ENCODE results near the gene FCER2.

The FCER2 gene

GRCh38 chr19:7739801-7740681 lies 38.1 kb upstream of the FCER2 start:
- DNase-seq (ENCODE audit: insufficient read length, low spot score) = no peak
- no peak for TF ChIP-seq POLR2A (IDR thresholded peaks at IDR 0.05; ENCODE audit: low read depth, low read length)

DNA sequence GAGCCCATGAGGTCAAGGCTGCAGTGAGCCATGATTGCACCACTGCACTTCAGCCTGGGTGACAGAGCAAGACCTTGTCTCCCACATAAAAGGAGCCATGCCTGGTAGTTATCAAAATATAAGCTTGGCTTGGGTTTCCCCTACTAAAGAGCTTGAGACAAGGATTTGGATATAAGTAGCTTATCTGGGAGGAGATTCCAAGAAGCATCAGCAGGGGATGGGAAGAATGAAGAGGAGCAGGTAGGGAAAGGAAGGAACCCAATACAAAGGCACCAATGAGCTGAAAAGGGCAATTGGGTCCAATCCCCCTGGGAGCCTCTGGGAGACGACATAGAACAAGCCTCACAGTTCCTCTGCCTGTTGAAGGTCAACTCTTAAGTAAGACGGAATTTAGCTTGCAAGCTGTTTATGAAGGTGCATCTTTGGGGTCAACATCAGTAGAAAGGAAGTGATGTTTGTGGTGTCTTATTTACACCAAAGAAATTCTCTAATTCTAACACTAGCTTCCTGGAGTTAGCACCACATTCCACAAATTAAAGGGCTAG lies 37.4 kb upstream of the FCER2 start:
- no peak for TF ChIP-seq POLR2A (IDR thresholded peaks at IDR 0.05; ENCODE audit: low read depth, low read length)
- DNase-seq (ENCODE audit: insufficient read length, low spot score) (no peak), FAIRE-seq (no peak)

More at GRCh38 chr19:7739801-7740681, 38.1 kb upstream of the FCER2 start:
- FAIRE-seq = no peak

GRCh38 chr19:7738023-7738422 lies 36.1 kb upstream of the FCER2 start:
- no peak for TF ChIP-seq POLR2A (IDR thresholded peaks at IDR 0.05; ENCODE audit: low read depth, low read length)
- FAIRE-seq = no peak
- no peak for DNase-seq (ENCODE audit: insufficient read length, low spot score)

GRCh38 chr19:7737215-7737614 lies 35.3 kb upstream of the FCER2 start:
- TF ChIP-seq POLR2A (IDR thresholded peaks at IDR 0.05; ENCODE audit: low read depth, low read length) = no peak
- DNase-seq (ENCODE audit: insufficient read length, low spot score) = no peak
- FAIRE-seq = no peak

DNA sequence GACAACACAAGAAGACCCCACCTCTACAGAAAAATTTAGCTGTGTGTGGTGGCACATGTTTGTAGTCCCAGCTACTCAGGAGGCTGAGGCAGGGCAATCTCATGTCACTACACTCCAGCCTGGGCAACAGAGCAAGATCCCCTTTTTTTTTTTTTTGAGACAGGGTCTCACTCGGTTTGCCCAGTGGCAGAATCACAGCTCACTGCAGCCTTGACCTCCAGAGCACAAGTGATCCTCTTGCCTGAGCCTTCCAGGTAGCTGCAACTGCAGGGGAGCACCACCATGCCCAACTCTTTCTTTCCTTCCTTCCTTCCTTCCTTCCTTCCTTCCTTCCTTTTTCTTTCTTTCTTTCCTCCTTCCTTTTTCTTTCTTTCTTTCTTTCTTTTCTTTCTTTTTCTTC lies 34.2 kb upstream of the FCER2 start:
- FAIRE-seq = no peak
- no peak for DNase-seq (ENCODE audit: insufficient read length, low spot score)
- TF ChIP-seq POLR2A (IDR thresholded peaks at IDR 0.05; ENCODE audit: low read depth, low read length) = no peak

- no peak for TF ChIP-seq POLR2A (IDR thresholded peaks at IDR 0.05; ENCODE audit: low read depth, low read length)
- no peak for DNase-seq (ENCODE audit: insufficient read length, low spot score)
- FAIRE-seq = no peak
Observed at GRCh38 chr19:7734220-7735203, 32.6 kb upstream of the FCER2 start.

DNA sequence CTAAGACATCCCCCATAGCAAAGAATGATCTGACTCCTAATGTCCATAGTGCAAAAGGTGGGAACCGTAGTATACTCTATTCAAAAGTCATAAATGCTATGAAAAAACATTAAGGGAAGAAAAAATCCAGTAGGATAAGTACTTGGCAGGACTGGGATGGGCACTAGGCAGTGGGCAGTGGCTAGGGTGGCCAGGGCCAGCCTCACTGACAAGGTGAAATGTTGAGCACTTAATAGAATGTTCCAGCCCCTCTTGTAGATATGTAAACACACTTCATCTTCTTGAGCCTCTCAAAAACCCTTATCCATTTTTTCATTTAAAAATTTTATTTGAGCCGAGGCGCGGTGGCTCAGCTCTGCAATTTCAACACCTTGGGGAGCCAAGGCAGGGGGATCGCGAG lies 31.4 kb upstream of the FCER2 start:
- FAIRE-seq (no peak), DNase-seq (ENCODE audit: insufficient read length, low spot score) (no peak)
- no peak for TF ChIP-seq POLR2A (IDR thresholded peaks at IDR 0.05; ENCODE audit: low read depth, low read length)

DNA sequence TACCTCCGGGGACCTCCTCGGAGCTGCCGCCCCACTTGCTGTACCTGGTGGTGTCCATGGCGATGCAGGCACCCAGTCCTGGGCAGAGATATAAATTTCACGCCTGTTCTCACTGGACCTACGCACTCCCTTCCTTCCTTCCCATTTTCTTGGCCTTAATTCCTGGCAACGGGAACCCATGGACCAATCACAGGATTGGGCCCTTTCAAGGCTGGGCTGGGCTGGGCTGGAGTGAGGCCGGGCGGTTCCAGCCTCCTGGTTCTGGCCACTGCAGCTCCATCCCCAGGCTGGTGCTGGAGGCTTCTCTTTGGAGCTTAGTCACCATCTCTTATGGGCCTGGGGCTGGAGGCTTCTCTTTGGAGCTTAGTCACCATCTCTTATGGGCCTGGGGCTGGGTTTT lies 30.1 kb upstream of the FCER2 start, which contains the start of gene CLEC4G:
Gene CLEC4G, minus strand, starts transcription at position 66 of the 400 bp plus-strand sequence. Its CDS starts 8 bp downstream, at position 58.
- FAIRE-seq = no peak
- no peak for TF ChIP-seq POLR2A (IDR thresholded peaks at IDR 0.05; ENCODE audit: low read depth, low read length)
- DNase-seq (ENCODE audit: insufficient read length, low spot score) = no peak

DNA sequence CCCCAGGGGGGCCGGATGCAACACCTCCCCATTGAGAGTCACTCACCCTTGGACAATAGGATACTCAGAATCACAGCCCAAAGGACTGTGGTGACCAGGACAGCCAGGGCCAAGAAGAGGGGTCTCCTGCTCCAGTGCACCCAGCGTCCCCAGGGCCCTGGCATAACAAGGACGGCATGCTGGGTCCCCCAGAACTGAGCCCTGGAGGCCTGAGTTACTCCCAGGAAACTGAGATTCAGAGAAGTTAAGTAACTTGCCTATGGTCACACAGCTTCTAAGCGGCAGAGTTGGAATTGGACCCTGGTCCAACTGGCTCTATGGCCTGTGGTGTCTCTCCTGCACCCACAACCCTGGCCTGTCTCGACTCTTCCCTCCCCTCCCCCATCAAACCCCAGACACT lies 29.7 kb upstream of the FCER2 start:
- no peak for DNase-seq (ENCODE audit: insufficient read length, low spot score)
- FAIRE-seq = no peak
- no peak for TF ChIP-seq POLR2A (IDR thresholded peaks at IDR 0.05; ENCODE audit: low read depth, low read length)

DNA sequence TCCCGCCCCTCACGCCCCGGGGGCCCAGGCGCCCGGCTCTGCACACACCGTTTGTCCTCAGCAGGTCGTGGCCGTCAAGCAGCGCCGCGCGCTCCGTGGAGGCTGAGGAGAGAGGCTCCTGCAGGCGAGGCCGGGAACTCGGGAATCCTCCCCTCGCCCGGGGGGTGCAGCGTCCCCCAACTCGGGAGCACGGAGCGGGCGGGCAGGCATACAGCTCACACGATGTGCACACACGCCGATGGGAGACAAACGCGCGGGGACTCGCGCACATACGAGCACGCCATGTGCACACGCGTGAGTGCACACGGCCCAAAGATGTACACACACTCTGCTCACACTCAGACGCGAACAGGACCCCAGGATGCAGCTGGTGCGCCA lies 29.3 kb upstream of the FCER2 start:
- FAIRE-seq = no peak
- TF ChIP-seq POLR2A (IDR thresholded peaks at IDR 0.05; ENCODE audit: low read depth, low read length) = no peak
- DNase-seq (ENCODE audit: insufficient read length, low spot score) = no peak

- TF ChIP-seq POLR2A (IDR thresholded peaks at IDR 0.05; ENCODE audit: low read depth, low read length) = no peak
- no peak for FAIRE-seq
- DNase-seq (ENCODE audit: insufficient read length, low spot score) = no peak
Observed at GRCh38 chr19:7730286-7731217, 28.6 kb upstream of the FCER2 start.

DNA sequence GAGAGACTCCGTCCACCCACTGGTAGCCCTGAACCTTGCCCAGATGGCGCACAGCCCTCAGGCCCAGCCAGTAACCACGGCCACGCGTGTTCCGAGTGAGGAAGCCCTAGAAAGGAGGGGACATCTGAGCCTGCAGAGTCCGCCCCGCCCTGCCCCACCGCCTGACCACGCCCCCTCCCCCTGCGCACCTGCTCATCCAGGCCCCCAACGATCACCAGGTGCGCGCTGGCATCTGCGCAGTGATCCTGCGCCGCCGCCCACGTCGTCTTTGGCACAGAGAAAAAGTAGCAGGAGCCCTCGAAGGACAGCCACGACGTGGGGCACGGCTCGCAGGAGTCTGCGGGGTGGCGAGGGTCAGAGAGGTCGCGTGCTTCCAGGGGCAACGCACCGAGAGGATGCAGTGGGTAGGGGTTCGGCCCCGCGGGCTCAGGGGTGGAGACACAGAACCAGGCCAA lies 27.9 kb upstream of the FCER2 start:
- FAIRE-seq = no peak
- no peak for TF ChIP-seq POLR2A (IDR thresholded peaks at IDR 0.05; ENCODE audit: low read depth, low read length)
- no peak for DNase-seq (ENCODE audit: insufficient read length, low spot score)

DNA sequence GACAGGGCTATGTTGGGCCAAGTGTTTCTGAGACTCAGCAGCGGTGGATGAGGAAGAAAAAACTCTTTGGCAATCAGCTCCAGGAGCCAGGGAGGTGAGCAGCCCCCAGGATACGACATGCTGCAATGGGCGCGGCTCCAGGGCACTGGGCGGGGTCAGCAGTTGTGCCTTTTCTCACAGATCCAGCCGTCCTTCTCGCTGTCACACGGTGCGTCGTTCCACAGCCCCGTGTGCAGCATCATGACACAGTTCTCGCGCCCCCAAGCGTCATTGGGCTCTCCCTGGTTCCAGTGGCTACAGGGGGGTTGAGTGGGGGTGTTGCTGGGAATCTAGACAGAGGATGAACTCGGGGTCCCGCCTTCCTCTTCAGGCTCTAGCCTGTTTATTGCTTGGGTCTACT lies 27.3 kb upstream of the FCER2 start:
- DNase-seq (ENCODE audit: insufficient read length, low spot score) (no peak), FAIRE-seq (no peak)
- no peak for TF ChIP-seq POLR2A (IDR thresholded peaks at IDR 0.05; ENCODE audit: low read depth, low read length)
